ENCODE data around the gene KLHL35.
"Not testable (repeated sequence)": the region's sequence is repeated elsewhere in the genome, so short reads cannot be mapped to it uniquely, and the experiment has no call there.

Gene KLHL35

GRCh38 chr11:75424396-75424795 is 8.6 kb downstream of the KLHL35 start:
- H3K36me3 ChIP-seq (ENCODE audit: control insufficient read depth, insufficient read depth, low read length) = peaks cover 6% of the 10 kb centered on the region
- peaks cover 15% of the 10 kb centered on the region for H3K4me1 ChIP-seq (ENCODE audit: control insufficient read depth, insufficient read depth, low read length)
- WGBS, 2 experiments = 56 to 65% methylated on average over 1 of the region's 1 CpG
- peak overlapping the region; percentile 44 for H3K27ac ChIP-seq (ENCODE audit: insufficient read depth, low read depth, low read length, poor library complexity, severe bottlenecking)
- no peaks in the 10 kb centered on the region for H3K9me3 ChIP-seq (ENCODE audit: control insufficient read depth, low read length)
- no peak overlapping the region for H3K4me3 ChIP-seq (ENCODE audit: insufficient read depth, low read depth, low read length)
- peaks cover 20% of the 10 kb centered on the region for H3K27me3 ChIP-seq (ENCODE audit: control insufficient read depth, insufficient read depth, low read length, poor library complexity, severe bottlenecking)

- H3K9me3 ChIP-seq (ENCODE audit: control insufficient read depth, low read length) = no peaks in the 10 kb centered on the region
- peaks cover 13% of the 10 kb centered on the region for H3K27me3 ChIP-seq (ENCODE audit: control insufficient read depth, insufficient read depth, low read length, poor library complexity, severe bottlenecking)
- no peak overlapping the region for H3K4me3 ChIP-seq (ENCODE audit: insufficient read depth, low read depth, low read length)
- peaks cover 15% of the 10 kb centered on the region for H3K4me1 ChIP-seq (ENCODE audit: control insufficient read depth, insufficient read depth, low read length)
- peaks cover 6% of the 10 kb centered on the region for H3K36me3 ChIP-seq (ENCODE audit: control insufficient read depth, insufficient read depth, low read length)
- peak overlapping the region; percentile 44 for H3K27ac ChIP-seq (ENCODE audit: insufficient read depth, low read depth, low read length, poor library complexity, severe bottlenecking)
- WGBS, 2 experiments = 92 to 93% methylated on average over 9 of the region's 9 CpGs
These were observed 9.3 kb downstream of the KLHL35 start for GRCh38 chr11:75423721-75424120.

- Histone ChIP-seq H3K4me1 (ENCODE audit: control insufficient read depth, insufficient read depth, low read length) (peaks cover 15% of the 10 kb centered on the region), H3K36me3 (ENCODE audit: control insufficient read depth, insufficient read depth, low read length) (peaks cover 6% of the 10 kb centered on the region), H3K27me3 (ENCODE audit: control insufficient read depth, insufficient read depth, low read length, poor library complexity, severe bottlenecking) (peaks cover 1% of the 10 kb centered on the region), H3K4me3 (ENCODE audit: insufficient read depth, low read depth, low read length) (no peak overlapping the region), H3K9me3 (ENCODE audit: control insufficient read depth, low read length) (no peaks in the 10 kb centered on the region), H3K27ac (ENCODE audit: insufficient read depth, low read depth, low read length, poor library complexity, severe bottlenecking) (no peak overlapping the region)
- WGBS, 2 experiments = 95 to 97% methylated on average over 15 of the region's 15 CpGs
These were observed 10.5 kb downstream of the KLHL35 start for GRCh38 chr11:75422248-75423231.

- Histone ChIP-seq H3K27me3 (ENCODE audit: control insufficient read depth, insufficient read depth, low read length, poor library complexity, severe bottlenecking) (no peaks in the 10 kb centered on the region), H3K27ac (ENCODE audit: insufficient read depth, low read depth, low read length, poor library complexity, severe bottlenecking) (no peak overlapping the region), H3K4me1 (ENCODE audit: control insufficient read depth, insufficient read depth, low read length) (peaks cover 15% of the 10 kb centered on the region), H3K9me3 (ENCODE audit: control insufficient read depth, low read length) (no peaks in the 10 kb centered on the region), H3K36me3 (ENCODE audit: control insufficient read depth, insufficient read depth, low read length) (peaks cover 6% of the 10 kb centered on the region), H3K4me3 (ENCODE audit: insufficient read depth, low read depth, low read length) (no peak overlapping the region)
- WGBS, 2 experiments = 95 to 97% methylated on average over 2 of the region's 2 CpGs
These were observed 11.1 kb downstream of the KLHL35 start for GRCh38 chr11:75421902-75422247.

GRCh38 chr11:75421035-75421602 is 11.9 kb downstream of the KLHL35 start:
- WGBS, 2 experiments = 89 to 90% methylated on average over 11 of the region's 11 CpGs
- H3K4me1 ChIP-seq (ENCODE audit: control insufficient read depth, insufficient read depth, low read length) = peaks cover 15% of the 10 kb centered on the region
- no peaks in the 10 kb centered on the region for H3K27me3 ChIP-seq (ENCODE audit: control insufficient read depth, insufficient read depth, low read length, poor library complexity, severe bottlenecking)
- peaks cover 6% of the 10 kb centered on the region for H3K36me3 ChIP-seq (ENCODE audit: control insufficient read depth, insufficient read depth, low read length)
- H3K27ac ChIP-seq (ENCODE audit: insufficient read depth, low read depth, low read length, poor library complexity, severe bottlenecking) = peak overlapping the region; percentile 69
- H3K9me3 ChIP-seq (ENCODE audit: control insufficient read depth, low read length) = no peaks in the 10 kb centered on the region
- H3K4me3 ChIP-seq (ENCODE audit: insufficient read depth, low read depth, low read length) = no peak overlapping the region

- Histone ChIP-seq H3K4me3 (ENCODE audit: insufficient read depth, low read depth, low read length) (no peak overlapping the region), H3K27me3 (ENCODE audit: control insufficient read depth, insufficient read depth, low read length, poor library complexity, severe bottlenecking) (no peaks in the 10 kb centered on the region), H3K27ac (ENCODE audit: insufficient read depth, low read depth, low read length, poor library complexity, severe bottlenecking) (peak overlapping the region; percentile 36), H3K36me3 (ENCODE audit: control insufficient read depth, insufficient read depth, low read length) (peaks cover 6% of the 10 kb centered on the region), H3K4me1 (ENCODE audit: control insufficient read depth, insufficient read depth, low read length) (peaks cover 15% of the 10 kb centered on the region), H3K9me3 (ENCODE audit: control insufficient read depth, low read length) (no peaks in the 10 kb centered on the region)
- 93% methylated on average over 14 of the region's 14 CpGs for WGBS, 2 experiments
These were observed 12.6 kb downstream of the KLHL35 start for GRCh38 chr11:75420224-75421034.

GRCh38 chr11:75413864-75414263 is 19.1 kb downstream of the KLHL35 start:
- H3K27ac ChIP-seq (ENCODE audit: insufficient read depth, low read depth, low read length, poor library complexity, severe bottlenecking) = no peak overlapping the region
- H3K9me3 ChIP-seq (ENCODE audit: control insufficient read depth, low read length) = no peaks in the 10 kb centered on the region
- H3K36me3 ChIP-seq (ENCODE audit: control insufficient read depth, insufficient read depth, low read length) = peaks cover 21% of the 10 kb centered on the region
- 89 to 97% methylated on average over 2 of the region's 2 CpGs for WGBS, 2 experiments
- no peaks in the 10 kb centered on the region for H3K4me1 ChIP-seq (ENCODE audit: control insufficient read depth, insufficient read depth, low read length)
- H3K27me3 ChIP-seq (ENCODE audit: control insufficient read depth, insufficient read depth, low read length, poor library complexity, severe bottlenecking) = no peaks in the 10 kb centered on the region
- H3K4me3 ChIP-seq (ENCODE audit: insufficient read depth, low read depth, low read length) = no peak overlapping the region

GRCh38 chr11:75413146-75413545 is 19.9 kb downstream of the KLHL35 start:
- not testable (repeated sequence) for H3K27ac ChIP-seq (ENCODE audit: insufficient read depth, low read depth, low read length, poor library complexity, severe bottlenecking); H3K27me3 ChIP-seq (ENCODE audit: control insufficient read depth, insufficient read depth, low read length, poor library complexity, severe bottlenecking)
- 93 to 94% methylated on average over 9 of the region's 10 CpGs for WGBS, 2 experiments

GRCh38 chr11:75409971-75410370 is 23.0 kb downstream of the KLHL35 start:
- H3K4me3 ChIP-seq (ENCODE audit: insufficient read depth, low read depth, low read length); H3K4me1 ChIP-seq (ENCODE audit: control insufficient read depth, insufficient read depth, low read length); H3K27me3 ChIP-seq (ENCODE audit: control insufficient read depth, insufficient read depth, low read length, poor library complexity, severe bottlenecking); H3K27ac ChIP-seq (ENCODE audit: insufficient read depth, low read depth, low read length, poor library complexity, severe bottlenecking); H3K9me3 ChIP-seq (ENCODE audit: control insufficient read depth, low read length): not testable (repeated sequence)
- H3K36me3 ChIP-seq (ENCODE audit: control insufficient read depth, insufficient read depth, low read length) = peaks cover 42% of the 10 kb centered on the region
- WGBS, 2 experiments = 95 to 99% methylated on average over 20 to 26 of the region's 33 CpGs

More at GRCh38 chr11:75413146-75413545, 19.9 kb downstream of the KLHL35 start:
- not testable (repeated sequence) for H3K4me3 ChIP-seq (ENCODE audit: insufficient read depth, low read depth, low read length); H3K9me3 ChIP-seq (ENCODE audit: control insufficient read depth, low read length); H3K4me1 ChIP-seq (ENCODE audit: control insufficient read depth, insufficient read depth, low read length)
- H3K36me3 ChIP-seq (ENCODE audit: control insufficient read depth, insufficient read depth, low read length) = peaks cover 22% of the 10 kb centered on the region

GRCh38 chr11:75408957-75409219 is 24.1 kb downstream of the KLHL35 start:
- 80% methylated on average over 1 of the region's 2 CpGs; no CpG with 5 or more reads in 1 of the 2 experiments for WGBS, 2 experiments

More at GRCh38 chr11:75408957-75409219, 24.1 kb downstream of the KLHL35 start:
- Histone ChIP-seq H3K4me1 (ENCODE audit: control insufficient read depth, insufficient read depth, low read length) (no peaks in the 10 kb centered on the region), H3K36me3 (ENCODE audit: control insufficient read depth, insufficient read depth, low read length) (peaks cover 51% of the 10 kb centered on the region), H3K9me3 (ENCODE audit: control insufficient read depth, low read length) (no peaks in the 10 kb centered on the region), H3K27ac (ENCODE audit: insufficient read depth, low read depth, low read length, poor library complexity, severe bottlenecking) (no peak overlapping the region), H3K4me3 (ENCODE audit: insufficient read depth, low read depth, low read length) (no peak overlapping the region), H3K27me3 (ENCODE audit: control insufficient read depth, insufficient read depth, low read length, poor library complexity, severe bottlenecking) (no peaks in the 10 kb centered on the region)
